Tibial nerve (tissue), 3 donors: ENCODE measurements around the gene BBIP1.

Experiments used
- CTCF ChIP-seq, 5 experiments: fragments of 200-600 bp in 3 of 5; fragments of 450-650 bp in 2 of 5; sonication (generic) in 3 of 5; IDR thresholded peaks; one replicate each; pipeline ENCODE4 v1.5.1; 2016 to 2019; ENCODE audit warnings: antibody characterized with exemption in 5 of 5, mild to moderate bottlenecking in 3 of 5, moderate library complexity in 2 of 5
- POLR2A ChIP-seq, 2 donors: fragments of 450-650 bp; IDR thresholded peaks; one replicate each; pipeline ENCODE4 v1.6.1; 2017; ENCODE audit warnings: antibody characterized with exemption in 2 of 2, mild to moderate bottlenecking in 2 of 2, moderate library complexity in 2 of 2

- TF ChIP-seq CTCF (IDR thresholded peaks at IDR 0.05) (no peak), POLR2A (IDR thresholded peaks at IDR 0.05) (no peak)
Observed at GRCh38 chr10:110915035-110915434, 3.9 kb downstream of the BBIP1 start.
